DND-41 (cell line): Measurements from ENCODE around the gene PRRX2.

Source experiments
- CTCF ChIP-seq: IDR thresholded peaks from 2 replicates; pipeline ENCODE4 v1.5.1; 2012; ENCODE audit warnings: borderline replicate concordance, low read length, moderate library complexity, mild to moderate bottlenecking; ENCODE audit not compliant: poor library complexity, severe bottlenecking; ENCODE audit errors: extremely low read depth
- EZH2 ChIP-seq: IDR thresholded peaks from 3 replicates; pipeline ENCODE4 v1.6.1; 2012; ENCODE audit warnings: borderline replicate concordance, low read depth, mild to moderate bottlenecking, moderate library complexity, low read length, inconsistent platforms; ENCODE audit not compliant: severe bottlenecking

GRCh38 chr9:129722913-129723312, 57.5 kb downstream of the PRRX2 start:
- TF ChIP-seq CTCF (no peak), EZH2 (no peak)
